K562 (cell line): Measurements from ENCODE around the gene NALCN. TPM values are rescaled to one million over a fixed set of nuclear protein-coding genes. Genes with fewer than 3 reads are reported as not detected.

Experiments
- ATAC-seq: fragments of 200-7000 bp; cut with Tn5 transposase; 3 replicates; pipeline ENCODE4 v1.9.1; 2020; ENCODE audit warnings: moderate library complexity
- BruUV-seq: library from RNA; stranded (reverse); fragments of 400-500 nt; replicated peaks from 2 replicates; lab custom pipeline; 2021; lab: Mats Ljungman, UMichigan
- CTCF ChIA-PET: fragments of 300-600 bp; formaldehyde crosslinking; extraction: SDS; loops from one replicate; lab custom pipeline; 2021; ENCODE audit warnings: low intra/inter-chr PET ratio; lab: Yijun Ruan, JAX
- POLR2A ChIA-PET: fragments of 300-600, 350-650 bp; sonication (Branson Sonifier 250); formaldehyde crosslinking; extraction: SDS; loops from one replicate; lab custom pipeline; 2021; ENCODE audit warnings: antibody characterized with exemption, inconsistent platforms; lab: Yijun Ruan, JAX
- DNase-seq, 4 experiments: peaks; one replicate each; pipeline versions ENCODE4 v3.0.0 to v3.0.0-alpha.2; 2011 to 2018; ENCODE audit warnings: low spot score in 3 of 4, mixed read lengths in 3 of 4; ENCODE audit errors: extremely low read depth in 1 of 4
- FAIRE-seq: peaks from 2 replicates; lab custom pipeline; 2011; peaks lifted over from hg19 to GRCh38; lab: Jason Lieb, UNC
- H2AFZ ChIP-seq: 2 replicates; pipeline ENCODE4 v1.6.0; 2011; ENCODE audit warnings: low read depth, low read length, control low read depth, inconsistent platforms
- H3K27ac ChIP-seq: fragments of 200-600 bp; 3 replicates; pipeline ENCODE4 v1.8.0; 2011; ENCODE audit warnings: low read depth, mild to moderate bottlenecking, control low read depth, inconsistent platforms, low read length, moderate library complexity, mixed read lengths; ENCODE audit errors: extremely low read depth
- H3K27me3 ChIP-seq, 2 experiments: fragments of 300-600 bp in 1 of 2; 2 replicates in 1 of 2; 3 replicates in 1 of 2; pipeline versions ENCODE4 v1.6.0 to v1.8.0; 2011; ENCODE audit warnings: inconsistent platforms in 2 of 2, low read length in 2 of 2, mild to moderate bottlenecking in 1 of 2, mixed read lengths in 1 of 2, moderate library complexity in 1 of 2; ENCODE audit not compliant: control insufficient read depth in 2 of 2, insufficient read depth in 2 of 2
- H3K36me3 ChIP-seq: fragments of 300-600 bp; 3 replicates; pipeline ENCODE4 v1.8.0; 2011; ENCODE audit warnings: mild to moderate bottlenecking, low read length, inconsistent platforms; ENCODE audit not compliant: control insufficient read depth, insufficient read depth
- H3K4me1 ChIP-seq, 2 experiments: fragments of 200-600 bp in 1 of 2; replicated peaks in 1 of 2; 2 replicates in 1 of 2; 3 replicates in 1 of 2; pipeline versions ENCODE4 v1.5.1 to v1.8.0; 2011; ENCODE audit warnings: inconsistent platforms in 2 of 2, low read length in 2 of 2, mild to moderate bottlenecking in 1 of 2, mixed read lengths in 1 of 2, moderate library complexity in 1 of 2; ENCODE audit not compliant: control insufficient read depth in 2 of 2, insufficient read depth in 2 of 2
- H3K4me2 ChIP-seq: 2 replicates; pipeline ENCODE4 v1.6.1; 2011; ENCODE audit warnings: low read length, control low read depth, inconsistent platforms, mixed read lengths; ENCODE audit not compliant: insufficient read depth
- H3K4me3 ChIP-seq: fragments of 200-600 bp; sonication (generic), shearing (Covaris generic); 2 replicates; pipeline ENCODE4 v1.5.1; 2016; ENCODE audit warnings: control low read depth, inconsistent platforms
- H3K79me2 ChIP-seq: fragments of 200-600 bp; 3 replicates; pipeline ENCODE4 v1.8.0; 2011; ENCODE audit warnings: low read length, inconsistent platforms; ENCODE audit not compliant: control insufficient read depth, insufficient read depth
- H3K9ac ChIP-seq, 2 experiments: 2 replicates each; pipeline versions ENCODE4 v1.6.0 to v1.6.1; 2011; ENCODE audit warnings: low read depth in 2 of 2, low read length in 2 of 2, control low read depth in 1 of 2, inconsistent platforms in 1 of 2, mild to moderate bottlenecking in 1 of 2, mixed read lengths in 1 of 2; ENCODE audit not compliant: insufficient read depth in 1 of 2
- H3K9me1 ChIP-seq: one replicate; pipeline ENCODE4 v1.6.0; 2011; ENCODE audit warnings: inconsistent platforms, mild to moderate bottlenecking, low read length, moderate library complexity; ENCODE audit not compliant: control insufficient read depth, insufficient read depth
- H3K9me3 ChIP-seq: replicated peaks from 2 replicates; pipeline ENCODE4 v1.5.1; 2011; ENCODE audit warnings: low read depth, low read length, inconsistent platforms; ENCODE audit not compliant: control insufficient read depth, insufficient read depth
- H4K20me1 ChIP-seq: replicated peaks from 2 replicates; pipeline ENCODE4 v1.6.1; 2011; ENCODE audit warnings: low read length, inconsistent platforms, mixed read lengths; ENCODE audit not compliant: control insufficient read depth, insufficient read depth
- CREB5 ChIP-seq: fragments of 250-450 bp; sonication (Bioruptor Pico); IDR thresholded peaks from 2 replicates; pipeline ENCODE4 v1.5.0; 2020; ENCODE audit warnings: mild to moderate bottlenecking
- FIP1L1 ChIP-seq: fragments of 200-400 bp; formaldehyde crosslinking; IDR thresholded peaks from 2 replicates; pipeline ENCODE4 v1.6.1; 2018; ENCODE audit warnings: mild to moderate bottlenecking, low read depth, low read length; ENCODE audit not compliant: poor library complexity, severe bottlenecking
- KDM4B ChIP-seq, 2 experiments: fragments of 450-650 bp in 1 of 2; sonication (generic) in 1 of 2; IDR thresholded peaks; 2 replicates each; pipeline ENCODE4 v1.6.1; 2016 to 2017; ENCODE audit warnings: borderline replicate concordance in 2 of 2, antibody characterized with exemption in 1 of 2, low read depth in 1 of 2, mild to moderate bottlenecking in 1 of 2
- POLR2A ChIP-seq: fragments of 450-650 bp; conservative IDR thresholded peaks from 2 replicates; pipeline ENCODE4 v1.6.1; 2016
- PTBP1 ChIP-seq: fragments of 200-400 bp; formaldehyde crosslinking; IDR thresholded peaks from 2 replicates; pipeline ENCODE4 v1.6.1; 2017; ENCODE audit warnings: low read depth, low read length
- SNIP1 ChIP-seq: fragments of 450-650 bp; IDR thresholded peaks from 2 replicates; pipeline ENCODE4 v1.7.1; 2017; ENCODE audit warnings: low read depth, mild to moderate bottlenecking
- WHSC1 ChIP-seq: IDR thresholded peaks from one replicate; pipeline ENCODE4 v1.6.1; 2012; ENCODE audit warnings: low read length, control low read depth, inconsistent platforms
- ZC3H11A ChIP-seq: IDR thresholded peaks from 2 replicates; pipeline ENCODE4 v1.6.1; 2012; ENCODE audit warnings: low read depth, low read length, improper control_type of control experiment
- ZFP36 ChIP-seq: fragments of 150-350 bp; IDR thresholded peaks from 2 replicates; pipeline ENCODE4 v1.6.1; 2018; ENCODE audit warnings: low read length, low read depth; ENCODE audit not compliant: partially characterized antibody
- ZFPM2 ChIP-seq: fragments of 250-450 bp; sonication (Bioruptor Pico); IDR thresholded peaks from 2 replicates; pipeline ENCODE4 v1.5.1; 2022; ENCODE audit warnings: mild to moderate bottlenecking
- ZNF354B ChIP-seq: fragments of 250-450 bp; sonication (Bioruptor Pico); IDR thresholded peaks from 2 replicates; pipeline ENCODE4 v1.4.0; 2020
- WGBS: fragments of 100-300 bp; shearing (Covaris generic); methylation state at CpG from one replicate; pipeline ENCODE4 v1.1.6; 2016; ENCODE audit warnings: low coverage, mixed read lengths; ENCODE audit not compliant: insufficient coverage; ENCODE audit errors: missing lambda C conversion rate; 5-methylcytosine and 5-hydroxymethylcytosine counted together
- in situ Hi-C: fragments of 300-500 bp; cut with MboI; formaldehyde crosslinking; loops from 4 replicates; pipeline ENCODE4 v1.15.0; 2018; ENCODE audit warnings: inconsistent platforms, mixed read lengths
- intact Hi-C: fragments of 100-400 bp; cut with micrococcal nuclease; formaldehyde crosslinking; loops from 2 replicates; pipeline ENCODE4 v1.14.2; 2022
- polyA plus RNA-seq, 8 experiments: library from polyadenylated mRNA; depleted of rRNA in 4 of 8; stranded (reverse) in 5 of 8; unstranded in 3 of 8; fragments of >200 nt; fragmentation: Nextera tagmentation in 2 of 8; fragmentation: Illumina TruSeq in 1 of 8; extraction: Ambion mirVana in 2 of 8; extraction: Trizol in 1 of 8; gene quantifications; 2 replicates each; pipeline versions ENCODE4 v1.2.1 to v1.2.3, GENCODE V29; 2011 to 2014; ENCODE audit warnings: inconsistent platforms in 1 of 8, missing spikeins in 1 of 8
- total RNA-seq, 7 experiments: library from RNA; depleted of rRNA in 6 of 7; stranded (reverse); fragments of >200 nt in 6 of 7; fragmentation: Illumina TruSeq in 2 of 7; extraction: Trizol in 2 of 7; gene quantifications; 2 replicates each; pipeline versions ENCODE4 v1.2.1 to v1.2.3, GENCODE V29; 2011 to 2021; ENCODE audit warnings: low replicate concordance in 1 of 7
- TF ChIP-seq, protein P1 (sequence below), 2 experiments: fragments of 450-650 bp in 1 of 2; sonication (generic) in 1 of 2; formaldehyde crosslinking in 1 of 2; IDR thresholded peaks; 2 replicates each; pipeline versions ENCODE4 v1.7.1 to v1.9.0; 2016 to 2022; ENCODE audit warnings: inconsistent platforms in 1 of 2, mild to moderate bottlenecking in 1 of 2, missing genetic modification reagents in 1 of 2
- TF ChIP-seq, protein P2 (sequence below): sonication (generic); formaldehyde crosslinking; IDR thresholded peaks from 2 replicates; pipeline ENCODE4 v1.9.0; 2022; ENCODE audit warnings: mild to moderate bottlenecking, missing genetic modification reagents

NALCN gene
- total and polyA plus RNA-seq, 9 of the 15 experiments (the other 6 are each of a cell fraction or from before 2014, with no cell fraction given), result not detected

DNA sequence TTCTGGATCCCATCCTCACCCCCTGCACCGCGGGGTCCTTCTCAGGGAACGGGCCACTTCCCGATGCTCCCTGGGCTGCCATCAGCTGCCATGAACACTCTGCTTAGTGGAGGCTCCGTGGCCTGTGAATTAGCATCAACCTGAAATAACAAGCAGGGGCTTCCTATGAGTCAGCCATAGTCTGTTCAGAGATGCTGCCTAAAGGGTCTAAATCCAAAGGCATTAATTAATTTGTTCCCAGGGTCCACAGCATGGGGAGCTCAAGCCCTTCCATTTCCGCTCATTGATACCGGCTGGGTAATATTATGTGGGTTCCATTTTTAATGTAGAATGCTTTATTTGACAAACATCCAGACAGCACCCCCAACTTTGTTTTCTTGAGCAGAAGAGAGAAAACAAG, 399.8 kb downstream of the NALCN start:
- in situ Hi-C loops, result no loop called here
- no peak for DNase-seq
- no TSS peak for BruUV-seq
- ATAC-seq, result no peak
- CTCF ChIA-PET, result no interaction called here
- Histone ChIP-seq H3K27me3 (no peaks in the 10 kb centered on the region), H3K4me2 (no peak overlapping the region), H3K4me3 (no peak overlapping the region), H3K79me2 (no peaks in the 10 kb centered on the region), H4K20me1 (no peaks in the 10 kb centered on the region), H3K27ac (no peak overlapping the region), H3K9me3 (no peaks in the 10 kb centered on the region), H2AFZ (no peak overlapping the region), H3K9ac (no peak overlapping the region), H3K9me1 (no peaks in the 10 kb centered on the region), H3K4me1 (no peaks in the 10 kb centered on the region), H3K36me3 (no peaks in the 10 kb centered on the region)
- POLR2A ChIA-PET, result no interaction called here
- WGBS, result 0% methylated on average over 5 of the region's 7 CpGs
- FAIRE-seq, result no peak
- intact Hi-C loops, result no loop called here
- TF ChIP-seq ZFPM2 (CRISPR knock-in tag), result no peak
- TF ChIP-seq POLR2A, result no peak
- TF ChIP-seq WHSC1, result no peak
- TF ChIP-seq, protein P1, sequence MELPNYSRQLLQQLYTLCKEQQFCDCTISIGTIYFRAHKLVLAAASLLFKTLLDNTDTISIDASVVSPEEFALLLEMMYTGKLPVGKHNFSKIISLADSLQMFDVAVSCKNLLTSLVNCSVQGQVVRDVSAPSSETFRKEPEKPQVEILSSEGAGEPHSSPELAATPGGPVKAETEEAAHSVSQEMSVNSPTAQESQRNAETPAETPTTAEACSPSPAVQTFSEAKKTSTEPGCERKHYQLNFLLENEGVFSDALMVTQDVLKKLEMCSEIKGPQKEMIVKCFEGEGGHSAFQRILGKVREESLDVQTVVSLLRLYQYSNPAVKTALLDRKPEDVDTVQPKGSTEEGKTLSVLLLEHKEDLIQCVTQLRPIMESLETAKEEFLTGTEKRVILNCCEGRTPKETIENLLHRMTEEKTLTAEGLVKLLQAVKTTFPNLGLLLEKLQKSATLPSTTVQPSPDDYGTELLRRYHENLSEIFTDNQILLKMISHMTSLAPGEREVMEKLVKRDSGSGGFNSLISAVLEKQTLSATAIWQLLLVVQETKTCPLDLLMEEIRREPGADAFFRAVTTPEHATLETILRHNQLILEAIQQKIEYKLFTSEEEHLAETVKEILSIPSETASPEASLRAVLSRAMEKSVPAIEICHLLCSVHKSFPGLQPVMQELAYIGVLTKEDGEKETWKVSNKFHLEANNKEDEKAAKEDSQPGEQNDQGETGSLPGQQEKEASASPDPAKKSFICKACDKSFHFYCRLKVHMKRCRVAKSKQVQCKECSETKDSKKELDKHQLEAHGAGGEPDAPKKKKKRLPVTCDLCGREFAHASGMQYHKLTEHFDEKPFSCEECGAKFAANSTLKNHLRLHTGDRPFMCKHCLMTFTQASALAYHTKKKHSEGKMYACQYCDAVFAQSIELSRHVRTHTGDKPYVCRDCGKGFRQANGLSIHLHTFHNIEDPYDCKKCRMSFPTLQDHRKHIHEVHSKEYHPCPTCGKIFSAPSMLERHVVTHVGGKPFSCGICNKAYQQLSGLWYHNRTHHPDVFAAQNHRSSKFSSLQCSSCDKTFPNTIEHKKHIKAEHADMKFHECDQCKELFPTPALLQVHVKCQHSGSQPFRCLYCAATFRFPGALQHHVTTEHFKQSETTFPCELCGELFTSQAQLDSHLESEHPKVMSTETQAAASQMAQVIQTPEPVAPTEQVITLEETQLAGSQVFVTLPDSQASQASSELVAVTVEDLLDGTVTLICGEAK (IDR thresholded peaks at IDR 0.05), result no peak
- TF ChIP-seq, protein P1 (CRISPR knock-in tag; IDR thresholded peaks at IDR 0.05), result no peak
- TF ChIP-seq ZNF354B, result no peak
- TF ChIP-seq SNIP1, result no peak
- no peak for TF ChIP-seq PTBP1
- no peak for TF ChIP-seq CREB5
- TF ChIP-seq ZFP36, result no peak
- no peak for TF ChIP-seq ZC3H11A
- TF ChIP-seq, protein P2, sequence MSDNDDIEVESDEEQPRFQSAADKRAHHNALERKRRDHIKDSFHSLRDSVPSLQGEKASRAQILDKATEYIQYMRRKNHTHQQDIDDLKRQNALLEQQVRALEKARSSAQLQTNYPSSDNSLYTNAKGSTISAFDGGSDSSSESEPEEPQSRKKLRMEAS (CRISPR knock-in tag), result no peak
- no peak for TF ChIP-seq FIP1L1
- TF ChIP-seq KDM4B (IDR thresholded peaks at IDR 0.05; ENCODE audit: borderline replicate concordance in 2 of 2, low read depth in 1 of 2), result no peak
